Embryonic facial prominence (tissue), 1 donor: Measurements from ENCODE around the gene EPSTI1.

Experiments
- DNase-seq: peaks from one replicate; pipeline ENCODE4 v3.0.0-alpha.2; 2016; ENCODE audit errors: extremely low spot score

The EPSTI1 gene

GRCh38 chr13:42971691-42972347 is 20.2 kb downstream of the EPSTI1 start:
- no peak for DNase-seq

- DNase-seq, result no peak
Observed at GRCh38 chr13:42970824-42971690, 21.0 kb downstream of the EPSTI1 start.

- no peak for DNase-seq
Observed at GRCh38 chr13:42969565-42970172, 22.4 kb downstream of the EPSTI1 start.

DNA sequence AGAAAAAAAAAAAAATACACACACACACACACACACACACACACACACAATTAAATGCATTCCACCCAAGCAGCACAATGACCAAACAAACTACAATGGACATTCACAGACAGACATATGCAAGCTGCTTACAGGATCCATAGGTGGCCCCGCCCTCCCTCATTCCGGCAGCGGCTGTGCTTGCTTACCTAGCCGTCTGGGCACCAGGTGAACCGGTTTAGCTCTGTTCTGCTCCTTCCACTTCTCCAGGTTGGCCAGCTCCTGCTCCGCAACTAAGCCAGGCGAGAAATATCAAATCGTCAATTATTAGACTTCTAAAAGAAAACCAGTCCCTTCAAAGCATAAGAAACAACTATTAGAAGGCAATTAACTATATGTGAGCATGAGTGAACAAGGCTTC is 23.1 kb downstream of the EPSTI1 start:
- no peak for DNase-seq

- DNase-seq, result no peak
Observed at GRCh38 chr13:42967660-42968059, 24.4 kb downstream of the EPSTI1 start.

DNA sequence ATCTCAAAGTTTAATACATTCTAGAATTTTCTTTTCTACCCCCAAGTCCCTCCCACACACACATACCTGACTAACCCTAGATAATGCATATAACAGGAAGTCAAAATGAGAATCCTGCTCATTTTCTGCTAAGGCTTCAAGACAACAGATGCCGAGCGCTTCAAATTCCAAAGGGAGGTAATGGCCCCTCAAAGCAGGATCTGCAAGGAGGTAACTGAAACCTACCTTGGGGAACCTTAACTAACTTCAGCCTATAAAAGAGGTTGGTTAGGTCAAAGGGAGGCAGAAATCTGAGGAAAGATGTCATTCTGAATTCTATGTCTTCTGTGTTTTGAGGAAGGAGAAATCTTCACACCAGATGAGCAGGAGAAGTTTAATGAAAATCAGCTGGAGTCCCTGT is 26.8 kb downstream of the EPSTI1 start:
- DNase-seq, result no peak

- DNase-seq, result no peak
Observed at GRCh38 chr13:42964761-42965161, 27.3 kb downstream of the EPSTI1 start.

- DNase-seq, result no peak
Observed at GRCh38 chr13:42959615-42960014, 32.4 kb downstream of the EPSTI1 start.

- no peak for DNase-seq
Observed at GRCh38 chr13:42957881-42958280, 34.2 kb downstream of the EPSTI1 start.

DNA sequence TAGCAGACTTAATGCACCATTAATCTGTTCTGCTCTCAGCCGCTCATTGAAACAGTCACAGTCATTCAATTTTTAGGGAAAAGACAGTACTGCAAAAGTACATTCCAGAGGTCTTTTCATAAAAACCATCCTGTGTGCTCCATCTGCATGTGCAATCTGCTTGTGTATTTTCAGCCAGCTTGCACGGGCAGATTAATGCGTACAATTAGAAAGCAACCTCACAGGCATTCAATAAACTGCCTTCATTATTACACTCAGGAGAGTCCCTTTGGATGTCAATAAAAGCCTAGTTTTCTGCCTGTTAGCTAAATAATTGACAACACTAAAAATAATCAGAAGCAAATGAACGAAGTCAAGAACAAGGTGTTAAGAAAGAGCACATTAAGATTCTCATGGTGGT is 41.9 kb downstream of the EPSTI1 start:
- no peak for DNase-seq

GRCh38 chr13:42947925-42948324 is 44.1 kb downstream of the EPSTI1 start:
- no peak for DNase-seq

- DNase-seq, result no peak
Observed at GRCh38 chr13:42946927-42947326, 45.1 kb downstream of the EPSTI1 start.

GRCh38 chr13:42929886-42930535 is 62.0 kb downstream of the EPSTI1 start:
- DNase-seq, result no peak

DNA sequence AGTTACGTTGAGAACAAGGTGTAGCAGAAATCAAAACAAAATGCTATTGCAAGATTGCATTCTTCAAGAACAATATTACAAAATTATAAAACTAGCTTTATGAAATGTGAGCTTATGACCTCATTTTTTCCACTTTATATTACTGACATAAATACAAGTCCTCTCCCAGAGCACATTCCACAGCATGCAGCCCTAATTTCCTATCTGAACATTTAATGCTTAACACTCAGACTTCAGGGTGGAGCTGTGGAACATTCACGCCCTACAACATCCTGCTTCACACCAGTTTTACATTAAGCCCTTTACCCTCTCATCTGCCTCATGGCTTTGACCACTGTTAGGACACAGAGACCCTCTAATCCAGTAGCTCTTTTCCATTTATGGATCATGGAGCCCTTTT is 65.5 kb downstream of the EPSTI1 start:
- no peak for DNase-seq

DNA sequence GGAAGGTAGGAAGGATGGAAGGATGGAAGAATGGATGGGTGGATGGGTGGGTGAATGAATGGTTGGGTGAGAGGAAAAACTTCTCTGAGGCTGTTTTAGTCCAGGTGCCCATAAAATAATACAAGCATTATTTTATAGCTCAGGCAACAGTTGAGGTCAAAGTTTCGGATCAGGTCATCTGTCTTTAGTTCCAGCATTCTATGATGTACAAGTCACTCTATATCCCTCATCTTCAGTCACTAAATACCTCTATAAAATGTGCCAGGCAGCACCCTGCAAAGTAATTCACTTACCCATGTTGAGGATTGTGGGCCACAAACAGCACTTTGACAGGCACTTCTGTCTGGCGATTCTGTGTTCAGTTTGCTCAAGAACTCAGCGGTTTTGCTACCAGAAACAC is 66.0 kb downstream of the EPSTI1 start:
- no peak for DNase-seq

- no peak for DNase-seq
Observed at GRCh38 chr13:42925626-42926025, 66.4 kb downstream of the EPSTI1 start.

DNA sequence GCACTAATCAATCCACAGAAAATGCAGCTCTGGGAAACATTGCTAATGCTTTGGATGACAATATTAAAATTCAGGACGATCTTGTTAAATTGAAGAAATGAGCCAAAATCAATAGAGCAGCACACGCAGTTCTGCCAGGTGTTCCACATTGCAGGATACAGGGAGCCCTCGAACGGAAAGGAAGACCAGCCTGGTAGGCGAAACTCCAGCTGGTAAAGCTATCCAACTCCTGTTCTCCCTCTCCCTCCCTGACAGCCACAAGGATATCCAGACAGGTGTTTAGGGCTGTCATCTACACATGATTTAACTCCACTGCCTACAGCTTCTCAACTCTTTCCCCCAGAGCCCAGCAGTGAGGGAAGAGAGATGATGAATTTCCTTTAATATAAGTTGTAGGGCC is 67.7 kb downstream of the EPSTI1 start:
- no peak for DNase-seq

DNA sequence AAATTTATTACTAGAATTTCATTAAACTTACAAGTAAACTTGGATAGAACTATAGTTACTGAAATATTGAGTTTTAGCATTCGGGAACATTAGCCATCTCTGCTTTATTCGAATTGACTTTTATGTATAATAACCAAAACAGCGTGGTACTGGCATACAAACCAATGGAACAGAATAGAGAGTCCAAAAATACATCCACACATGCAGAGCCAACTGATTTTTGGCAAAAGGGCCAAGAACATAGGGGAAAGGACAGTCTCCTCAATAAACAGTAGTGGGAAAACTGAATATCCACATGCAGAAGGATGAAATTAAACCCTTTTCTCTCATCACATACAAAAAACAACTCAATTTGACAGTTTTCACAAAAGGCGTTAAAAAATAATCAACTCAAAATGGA is 84.3 kb downstream of the EPSTI1 start:
- DNase-seq, result no peak

DNA sequence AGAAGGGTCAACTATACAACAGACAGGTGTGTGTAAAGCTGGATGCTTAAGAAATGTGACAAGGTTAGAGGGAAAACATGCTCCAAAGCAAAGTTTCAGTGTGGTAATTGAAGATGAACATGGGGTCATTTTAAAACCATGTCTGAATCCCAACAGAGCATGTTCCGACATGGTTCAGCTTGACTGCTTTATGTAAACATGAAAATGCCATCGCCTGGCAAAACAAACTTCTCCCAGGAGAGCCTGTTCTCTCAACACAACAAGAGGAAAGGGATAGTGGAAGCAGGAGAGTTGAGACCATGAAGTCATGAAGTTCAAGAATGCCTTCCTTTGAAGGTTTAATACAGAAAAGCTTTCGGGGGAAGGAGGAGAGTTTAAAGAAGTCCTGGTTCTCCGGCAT is 85.8 kb downstream of the EPSTI1 start:
- DNase-seq, result no peak

DNA sequence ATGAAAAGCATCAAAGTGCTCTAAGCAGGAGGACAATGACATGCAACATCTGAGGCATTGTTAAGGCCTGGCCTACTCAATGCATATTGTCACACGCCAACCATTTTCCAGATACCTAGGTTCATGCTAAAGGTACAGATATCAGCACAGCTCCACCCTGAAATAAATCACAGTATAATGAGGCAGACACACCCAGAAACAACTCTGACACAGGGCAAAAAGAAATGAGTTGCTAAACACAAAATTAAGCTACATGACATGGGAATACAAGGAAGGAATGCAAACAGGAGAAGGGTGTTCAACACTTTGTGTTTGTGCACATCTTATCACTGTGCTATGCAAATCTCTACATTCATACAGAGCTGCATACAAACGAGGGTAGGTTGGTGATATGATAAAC is 86.5 kb downstream of the EPSTI1 start:
- no peak for DNase-seq

- DNase-seq, result no peak
Observed at GRCh38 chr13:42899266-42899665, 92.8 kb downstream of the EPSTI1 start.

DNA sequence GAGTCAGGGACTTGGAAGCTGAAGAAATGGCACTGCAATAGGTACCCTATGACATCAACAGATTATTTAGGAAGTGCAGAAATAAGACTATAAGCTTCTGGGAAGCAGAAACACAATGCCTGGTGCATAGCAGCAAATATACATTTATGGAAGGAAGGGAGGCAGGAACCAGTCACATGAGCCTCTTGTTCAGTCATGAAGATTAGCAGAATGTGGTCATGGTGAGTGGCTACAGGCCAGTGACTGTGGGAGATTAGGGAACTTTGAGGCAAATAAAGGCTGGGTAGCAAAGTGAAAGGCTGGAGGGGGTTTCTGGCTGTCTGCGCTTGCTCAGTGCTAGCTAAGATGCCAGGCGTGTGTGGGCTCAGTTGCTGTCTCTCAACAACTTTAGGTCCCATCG is 96.3 kb downstream of the EPSTI1 start:
- no peak for DNase-seq
